Ascending aorta (tissue), 2 donors: ENCODE results near the gene CDH23. TPM values are rescaled to one million over a fixed set of nuclear protein-coding genes. Genes with fewer than 3 reads are reported as not detected.

Experiments
- DNase-seq, 2 donors: peaks; one replicate each; pipeline ENCODE4 v3.0.0-alpha.2; 2019; ENCODE audit warnings: low spot score in 2 of 2
- H3K27ac ChIP-seq, 2 donors: fragments of 200-600 bp; sonication (generic); one replicate each; pipeline ENCODE4 v1.5.1; 2016 to 2017; ENCODE audit warnings: mild to moderate bottlenecking in 1 of 2
- H3K27me3 ChIP-seq: fragments of 200-600 bp; sonication (generic); one replicate; pipeline ENCODE4 v1.5.1; 2017
- H3K36me3 ChIP-seq, 2 donors: fragments of 200-600 bp; sonication (generic); one replicate each; pipeline ENCODE4 v1.5.1; 2016
- H3K4me1 ChIP-seq, 2 donors: fragments of 200-600 bp; sonication (generic); one replicate each; pipeline ENCODE4 v1.5.1; 2016 to 2017; ENCODE audit warnings: mild to moderate bottlenecking in 1 of 2
- H3K4me3 ChIP-seq, 2 donors: fragments of 200-600 bp; sonication (generic); one replicate each; pipeline ENCODE4 v1.5.1; 2016 to 2017; ENCODE audit warnings: mild to moderate bottlenecking in 1 of 2
- H3K9me3 ChIP-seq, 2 donors: fragments of 200-600 bp; sonication (generic); one replicate each; pipeline ENCODE4 v1.5.1; 2016
- CTCF ChIP-seq, 3 experiments: fragments of 200-600 bp in 2 of 3; fragments of 450-650 bp in 1 of 3; sonication (generic) in 2 of 3; IDR thresholded peaks; one replicate each; pipeline ENCODE4 v1.5.1; 2016 to 2019; ENCODE audit warnings: antibody characterized with exemption in 3 of 3, mild to moderate bottlenecking in 1 of 3, moderate library complexity in 1 of 3
- intact Hi-C: fragments of 100-400 bp; cut with DNase I; formaldehyde crosslinking; loops from one replicate; pipeline ENCODE4 v1.15.1; 2023
- total RNA-seq: library from RNA; depleted of rRNA; stranded (reverse); fragments of >200 nt; gene quantifications from one replicate; pipeline ENCODE4 v1.1.0, GENCODE V29; 2016

The CDH23 gene
- total RNA-seq, 1 donor from 2014 or later: 40.9 TPM

- H3K9me3 ChIP-seq: no peaks in the 10 kb centered on the region
- no peaks in the 10 kb centered on the region for H3K36me3 ChIP-seq
- no peak overlapping the region for H3K27ac ChIP-seq
- H3K27me3 ChIP-seq: peaks cover 3% of the 10 kb centered on the region
- H3K4me3 ChIP-seq: no peak overlapping the region
- H3K4me1 ChIP-seq: peaks cover 10 to 17% of the 10 kb centered on the region in 2 donors
- intact Hi-C loops: no loop called here
- no peak for TF ChIP-seq CTCF (IDR thresholded peaks at IDR 0.05)
- peak in 1 of 2 donors; percentile 41 for DNase-seq
These were observed 4.3 kb downstream of the CDH23 start for GRCh38 chr10:71401056-71401455.

GRCh38 chr10:71402005-71402404 lies 5.3 kb downstream of the CDH23 start:
- Histone ChIP-seq H3K27me3 (peaks cover 3% of the 10 kb centered on the region), H3K4me1 (peaks cover 10 to 17% of the 10 kb centered on the region in 2 donors), H3K9me3 (no peaks in the 10 kb centered on the region), H3K27ac (no peak overlapping the region), H3K4me3 (no peak overlapping the region), H3K36me3 (no peaks in the 10 kb centered on the region)
- TF ChIP-seq CTCF (IDR thresholded peaks at IDR 0.05): no peak
- DNase-seq: peak in 1 of 2 donors; percentile 7
- intact Hi-C loops: no loop called here

- no peaks in the 10 kb centered on the region for H3K36me3 ChIP-seq
- H3K4me1 ChIP-seq: no peaks in the 10 kb centered on the region
- no peaks in the 10 kb centered on the region for H3K9me3 ChIP-seq
- DNase-seq: peak in 1 of 2 donors; percentile 48
- no peak overlapping the region for H3K4me3 ChIP-seq
- TF ChIP-seq CTCF (IDR thresholded peaks at IDR 0.05): no peak
- no peak overlapping the region for H3K27ac ChIP-seq
- peaks cover 3% of the 10 kb centered on the region for H3K27me3 ChIP-seq
- intact Hi-C loops: no loop called here
These were observed 8.0 kb downstream of the CDH23 start for GRCh38 chr10:71404503-71405295.

GRCh38 chr10:71406878-71407277 lies 10.2 kb downstream of the CDH23 start:
- H3K4me1 ChIP-seq: no peaks in the 10 kb centered on the region
- intact Hi-C loops: no loop called here
- peaks cover 0 to 13% of the 10 kb centered on the region in 2 donors for H3K9me3 ChIP-seq
- no peak overlapping the region for H3K4me3 ChIP-seq
- H3K36me3 ChIP-seq: no peaks in the 10 kb centered on the region
- no peak for DNase-seq
- TF ChIP-seq CTCF (IDR thresholded peaks at IDR 0.05): no peak
- H3K27me3 ChIP-seq: no peaks in the 10 kb centered on the region
- no peak overlapping the region for H3K27ac ChIP-seq

GRCh38 chr10:71408436-71409225 lies 11.9 kb downstream of the CDH23 start:
- Histone ChIP-seq H3K36me3 (no peaks in the 10 kb centered on the region), H3K27me3 (no peaks in the 10 kb centered on the region), H3K4me1 (no peaks in the 10 kb centered on the region), H3K27ac (no peak overlapping the region), H3K9me3 (peaks cover 0 to 18% of the 10 kb centered on the region in 2 donors), H3K4me3 (no peak overlapping the region)
- DNase-seq: peak in 1 of 2 donors; percentile 42
- intact Hi-C loops: no loop called here
- no peak for TF ChIP-seq CTCF (IDR thresholded peaks at IDR 0.05)
